GM19468 (cell line): ENCODE data around the gene KCNK18.
"Not testable (repeated sequence)": the region's sequence is repeated elsewhere in the genome, so short reads cannot be mapped to it uniquely, and the experiment has no call there.

ENCODE experiments used
- ATAC-seq: cut with Tn5 transposase; IDR thresholded peaks from one replicate; pipeline ENCODE4 v1.9.1; 2021; ENCODE audit warnings: mild to moderate bottlenecking, moderate library complexity, moderate number of reproducible peaks; ENCODE audit not compliant: unreplicated experiment; ENCODE audit errors: extremely low read depth

Gene KCNK18

DNA sequence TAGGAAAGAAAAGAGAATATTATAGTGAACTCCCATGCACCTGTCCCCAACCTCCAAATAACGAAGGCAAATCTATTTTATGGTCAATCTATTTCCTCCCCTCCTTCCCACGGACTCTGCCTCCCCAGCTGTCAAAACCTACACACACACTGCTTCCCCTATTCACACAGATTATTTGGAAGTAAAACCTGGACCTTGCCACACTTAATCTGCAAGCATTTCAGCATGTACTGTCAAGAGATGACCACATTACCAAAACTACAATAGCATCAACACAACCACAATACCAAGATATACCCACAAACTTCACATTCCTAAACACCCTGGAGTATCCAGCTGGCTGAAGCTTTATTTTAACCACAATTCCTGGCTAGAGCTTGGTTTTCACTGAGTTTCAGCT lies 27.8 kb upstream of the KCNK18 start:
- no peak for ATAC-seq

GRCh38 chr10:117170244-117170643 lies 27.0 kb upstream of the KCNK18 start:
- ATAC-seq = no peak

DNA sequence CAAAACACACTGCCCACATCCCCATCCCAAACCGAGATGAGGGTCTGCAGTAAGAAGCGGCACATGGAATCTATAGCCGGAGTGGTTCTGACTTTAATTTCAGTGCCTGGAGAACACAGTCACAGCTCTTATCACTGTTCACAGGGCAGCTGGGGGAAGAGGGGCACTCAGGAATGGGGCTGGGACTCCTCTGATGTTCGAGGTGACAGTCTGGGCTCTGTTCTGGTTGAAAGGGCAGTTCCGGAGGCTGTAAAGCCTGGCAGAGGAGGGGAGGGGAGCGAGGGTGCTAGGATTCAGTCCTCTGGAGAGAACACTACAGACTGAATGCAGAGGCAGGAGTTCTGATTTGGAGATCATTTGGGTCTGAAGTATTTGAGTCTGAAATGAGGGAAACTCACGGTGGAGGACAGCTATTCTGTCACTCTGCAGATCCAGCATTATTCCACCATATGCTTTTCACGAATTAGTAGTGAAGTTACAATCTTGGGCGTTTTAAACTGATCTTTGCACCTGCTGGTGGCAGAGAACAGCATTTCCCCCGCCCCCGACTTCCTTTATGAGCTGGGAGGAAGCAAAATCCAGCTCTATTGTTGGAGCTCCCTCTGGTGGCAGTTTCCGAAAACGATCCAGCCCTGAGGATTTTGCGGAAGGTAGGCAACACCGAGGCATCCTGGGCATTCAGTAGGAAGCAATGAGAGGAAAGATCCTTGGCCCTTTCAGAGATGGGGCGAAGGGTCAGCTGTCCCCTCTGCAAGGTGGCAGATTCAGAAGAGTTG lies 22.7 kb upstream of the KCNK18 start:
- ATAC-seq = peak; percentile 47

DNA sequence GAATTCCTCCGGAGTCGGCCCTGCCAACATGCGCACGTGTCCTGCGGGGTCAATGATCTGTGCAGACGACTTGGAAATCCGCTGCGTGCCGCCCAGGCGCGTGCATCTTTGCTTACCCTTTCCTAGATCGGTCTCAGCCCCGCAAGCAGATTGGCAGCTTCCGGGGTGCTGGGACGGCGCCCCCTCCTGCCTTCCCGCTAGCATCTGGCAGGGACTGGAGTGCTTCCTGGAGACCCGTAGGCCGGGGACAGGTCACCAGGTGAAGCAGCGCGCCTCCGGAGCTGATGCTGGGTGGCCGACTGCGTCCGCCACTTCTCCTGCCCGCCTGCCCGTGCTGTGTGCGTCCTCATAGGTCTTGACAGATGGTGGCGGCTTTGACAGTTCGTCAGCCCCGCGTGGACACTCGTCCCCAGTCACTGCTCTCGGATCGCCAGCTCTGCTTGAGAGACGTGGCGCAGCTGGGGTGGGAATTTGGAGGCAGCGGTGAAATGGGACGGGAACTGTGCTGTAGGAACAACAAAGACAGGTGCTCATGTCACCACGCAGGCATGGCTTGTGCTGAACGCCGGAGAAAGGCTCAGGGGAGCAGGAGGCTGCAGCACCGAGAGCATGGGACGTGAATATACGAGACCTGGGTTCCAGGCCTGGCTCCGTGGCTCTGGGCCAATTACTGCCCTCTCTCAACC lies 21.9 kb upstream of the KCNK18 start:
- no peak for ATAC-seq

- peak; percentile 37 for ATAC-seq
These were observed 21.3 kb upstream of the KCNK18 start for GRCh38 chr10:117175901-117176534.

DNA sequence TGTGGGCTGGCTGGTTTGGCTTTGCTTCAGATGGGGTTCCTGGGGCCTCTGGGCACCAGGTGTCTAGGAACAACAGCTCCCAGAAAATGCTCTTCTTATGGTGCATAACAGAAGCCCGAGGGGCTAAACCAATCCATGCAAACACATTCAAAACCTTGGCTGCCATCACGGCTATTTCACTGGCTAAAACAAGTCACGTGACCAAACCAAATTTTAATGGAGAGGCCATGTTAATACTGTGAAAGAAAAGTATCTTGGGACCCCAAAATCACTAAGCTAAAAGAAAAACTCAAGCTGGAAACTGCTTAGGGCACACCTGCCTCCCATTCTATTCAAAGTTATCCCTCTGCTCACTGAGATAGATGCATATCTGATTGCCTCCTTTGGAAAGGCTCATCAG lies 19.1 kb upstream of the KCNK18 start:
- no peak for ATAC-seq

DNA sequence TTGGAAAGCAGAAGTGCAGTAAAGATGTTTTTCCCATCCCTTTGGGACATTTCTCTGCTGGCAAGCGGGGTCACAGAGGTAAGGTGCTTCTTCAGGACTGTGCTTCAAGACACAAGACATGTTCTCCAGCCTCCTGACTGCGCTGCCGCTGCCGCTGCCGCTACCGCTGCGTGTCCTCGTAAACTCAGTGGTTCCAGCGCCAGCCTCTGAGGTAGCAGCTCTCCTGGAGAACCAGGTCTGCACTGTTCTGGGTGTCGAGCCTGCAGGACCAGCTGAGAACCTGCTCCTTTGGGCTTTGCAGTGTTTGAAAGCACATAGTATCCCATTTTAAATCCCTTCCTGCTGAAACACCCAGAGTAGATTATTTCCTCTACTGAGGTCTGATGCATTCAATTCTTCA lies 13.0 kb upstream of the KCNK18 start:
- ATAC-seq = no peak

- no peak for ATAC-seq
These were observed 12.5 kb upstream of the KCNK18 start for GRCh38 chr10:117184821-117185220.

DNA sequence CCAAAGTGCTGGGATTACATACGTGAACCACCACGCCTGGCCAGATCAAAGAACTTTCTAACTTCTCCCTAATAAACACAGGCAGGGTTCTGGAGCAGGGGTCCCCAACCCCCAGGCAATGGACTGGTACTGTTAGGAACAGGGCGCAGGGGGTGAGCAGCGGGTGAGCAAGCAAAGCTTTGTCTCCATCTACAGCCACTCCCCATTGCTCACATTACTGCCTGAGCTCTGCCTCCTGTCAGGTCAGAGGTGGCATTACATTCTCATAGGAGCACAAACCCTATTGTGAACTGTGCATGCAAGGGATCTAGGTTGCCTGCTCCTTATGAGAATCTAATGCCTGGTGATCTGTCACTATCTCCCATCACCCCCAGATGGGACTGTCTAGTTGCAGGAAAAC lies 11.5 kb upstream of the KCNK18 start:
- not testable (repeated sequence) for ATAC-seq

GRCh38 chr10:117186832-117187615 lies 10.3 kb upstream of the KCNK18 start:
- ATAC-seq = no peak

DNA sequence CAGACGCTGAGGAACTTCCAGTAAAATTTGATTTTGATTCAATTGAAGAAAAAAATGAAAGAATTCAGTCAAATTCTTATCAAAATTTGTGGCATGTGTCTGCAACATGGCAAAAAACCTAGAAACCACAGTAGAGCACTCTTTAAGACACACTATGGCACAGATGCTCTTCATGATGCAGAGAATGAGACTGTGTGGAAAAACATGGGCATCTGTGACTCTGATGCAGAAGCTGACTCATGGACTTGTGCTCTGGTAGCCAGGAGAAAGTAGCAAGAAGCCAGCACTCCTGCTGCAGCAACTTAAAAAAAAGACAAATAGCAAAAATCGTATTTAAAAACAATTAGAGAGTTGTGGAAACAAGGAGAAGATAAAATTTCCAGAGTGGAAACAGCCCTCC lies 8.9 kb upstream of the KCNK18 start:
- ATAC-seq = no peak

- ATAC-seq = no peak
These were observed 7.7 kb upstream of the KCNK18 start for GRCh38 chr10:117189557-117189956.

DNA sequence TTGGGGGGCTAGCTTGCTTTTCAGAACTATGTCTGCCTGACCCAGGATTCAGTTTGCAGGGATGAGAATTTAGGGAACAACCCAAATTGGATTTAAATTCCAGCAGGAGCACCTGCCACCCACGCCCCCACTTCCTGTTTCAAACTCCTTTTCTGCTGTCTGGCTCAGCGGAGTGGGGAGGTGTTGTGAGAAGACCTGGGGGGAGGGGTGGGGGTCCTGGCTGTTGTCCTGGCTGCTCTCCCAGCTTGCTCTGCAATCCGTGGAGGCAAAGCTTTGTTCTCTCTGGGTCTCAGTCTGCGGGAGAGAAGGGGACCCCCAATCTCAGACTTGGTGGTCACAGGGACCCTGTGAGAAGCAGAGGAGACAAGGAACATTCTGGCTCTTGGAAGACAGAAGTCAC lies 799 bp downstream of the KCNK18 start:
- no peak for ATAC-seq

- no peak for ATAC-seq
These were observed 4.5 kb downstream of the KCNK18 start for GRCh38 chr10:117201826-117202225.

GRCh38 chr10:117204316-117204715 lies 7.0 kb downstream of the KCNK18 start:
- no peak for ATAC-seq

DNA sequence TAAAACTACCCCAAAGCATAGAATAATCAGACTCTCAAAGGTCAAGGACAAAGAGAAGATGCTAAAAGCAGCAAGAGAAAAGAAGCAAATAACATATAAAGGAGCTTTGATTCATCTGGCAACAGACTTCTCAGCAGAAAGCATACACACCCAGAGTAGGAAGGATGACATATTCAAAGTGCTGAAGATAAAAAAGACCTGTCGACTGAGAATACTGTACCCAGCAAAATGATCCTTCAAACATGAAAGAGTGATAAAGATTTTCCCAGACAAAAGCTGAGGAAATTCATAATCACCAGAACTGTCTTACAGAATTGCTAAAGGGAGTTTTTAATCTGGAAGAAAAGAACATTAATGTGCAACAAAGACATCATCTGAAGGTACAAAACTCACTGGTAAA lies 14.9 kb downstream of the KCNK18 start:
- ATAC-seq = no peak

GRCh38 chr10:117214401-117214800 lies 17.1 kb downstream of the KCNK18 start:
- ATAC-seq = no peak

DNA sequence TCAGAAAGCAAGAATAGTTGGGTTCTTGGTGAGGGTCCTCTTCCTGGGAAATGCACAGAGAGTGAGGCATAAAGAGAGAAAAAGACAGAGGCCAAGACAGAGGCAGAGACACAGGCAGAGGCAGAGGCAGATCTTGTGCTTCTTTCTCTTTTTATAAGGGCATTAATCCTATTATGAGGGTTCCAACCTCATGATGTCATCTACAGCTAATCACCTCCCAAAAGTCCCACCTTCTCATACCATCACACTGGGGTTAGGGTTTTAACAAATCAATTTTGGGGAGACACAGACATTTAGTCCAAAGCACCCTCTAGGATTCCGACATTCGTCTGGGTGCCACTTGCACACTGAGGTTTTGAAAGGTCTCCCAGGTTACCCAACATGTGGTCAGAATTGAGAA lies 17.8 kb downstream of the KCNK18 start:
- ATAC-seq = no peak

- ATAC-seq = no peak
These were observed 18.7 kb downstream of the KCNK18 start for GRCh38 chr10:117216028-117216427.

- ATAC-seq = peak; percentile 84
These were observed 19.4 kb downstream of the KCNK18 start for GRCh38 chr10:117216611-117217195.
